Astrocyte of the cerebellum (primary cell): Measurements from ENCODE around the gene RABGAP1.

ENCODE experiments used
- DNase-seq: peaks from one replicate; pipeline ENCODE4 v3.0.0-alpha.2; 2011; ENCODE audit warnings: low read depth
- H3K4me3 ChIP-seq: 2 replicates; pipeline ENCODE4 v1.5.1; 2011; ENCODE audit warnings: mild to moderate bottlenecking, low read depth, low read length, moderate library complexity
- CTCF ChIP-seq: IDR thresholded peaks from 2 replicates; pipeline ENCODE4 v1.5.1; 2012; ENCODE audit warnings: low read length, low read depth, moderate library complexity, mild to moderate bottlenecking; ENCODE audit errors: missing control alignments
- in situ Hi-C: cut with HindIII; loops from 2 replicates; pipeline ENCODE4 v1.10.0; 2017; ENCODE audit warnings: low sequenced_read_pairs

Gene RABGAP1

GRCh38 chr9:122912964-122913673, 27.7 kb upstream of the RABGAP1 start, which contains the start of gene ZBTB6:
ZBTB6 (minus strand) TSS chr9:122913323; CDS start chr9:122912072, 1,251 bp downstream.
- peak within 1 kb of the TSS; percentile 59 for H3K4me3 ChIP-seq
- TF ChIP-seq CTCF: no peak
- peak; percentile 68 for DNase-seq
- in situ Hi-C loops: no loop called here

GRCh38 chr9:122918310-122918709, 22.5 kb upstream of the RABGAP1 start:
- no peak for DNase-seq
- no peak for TF ChIP-seq CTCF
- H3K4me3 ChIP-seq: no peak overlapping the region
- in situ Hi-C loops: no loop called here

GRCh38 chr9:122922713-122923112, 18.1 kb upstream of the RABGAP1 start:
- DNase-seq: no peak
- TF ChIP-seq CTCF: no peak
- in situ Hi-C loops: no loop called here
- H3K4me3 ChIP-seq: no peak overlapping the region

- no peak overlapping the region for H3K4me3 ChIP-seq
- no peak for DNase-seq
- in situ Hi-C loops: no loop called here
- TF ChIP-seq CTCF: no peak
Measured at GRCh38 chr9:122923947-122924346, 16.9 kb upstream of the RABGAP1 start.

GRCh38 chr9:122929796-122930354, 10.9 kb upstream of the RABGAP1 start:
- no peak for TF ChIP-seq CTCF

GRCh38 chr9:122930541-122931225, 10.1 kb upstream of the RABGAP1 start:
- TF ChIP-seq CTCF: no peak
- no peak for DNase-seq
- in situ Hi-C loops: no loop called here
- peak overlapping the region; percentile 92 for H3K4me3 ChIP-seq

More at GRCh38 chr9:122929796-122930354, 10.9 kb upstream of the RABGAP1 start:
- no peak for DNase-seq
- in situ Hi-C loops: no loop called here
- H3K4me3 ChIP-seq: no peak overlapping the region
